GM12874 (cell line): ENCODE data around the gene THAP4.

Source experiments
- TF ChIP-seq, protein P1 (sequence below): IDR thresholded peaks from 2 replicates; pipeline ENCODE4 v1.5.1; 2011; ENCODE audit warnings: low read depth, mild to moderate bottlenecking, control low read depth, low read length, moderate library complexity; ENCODE audit not compliant: insufficient read depth

Gene THAP4

GRCh38 chr2:241545523-241546473 is 91.2 kb downstream of the THAP4 start:
- TF ChIP-seq, protein P1, sequence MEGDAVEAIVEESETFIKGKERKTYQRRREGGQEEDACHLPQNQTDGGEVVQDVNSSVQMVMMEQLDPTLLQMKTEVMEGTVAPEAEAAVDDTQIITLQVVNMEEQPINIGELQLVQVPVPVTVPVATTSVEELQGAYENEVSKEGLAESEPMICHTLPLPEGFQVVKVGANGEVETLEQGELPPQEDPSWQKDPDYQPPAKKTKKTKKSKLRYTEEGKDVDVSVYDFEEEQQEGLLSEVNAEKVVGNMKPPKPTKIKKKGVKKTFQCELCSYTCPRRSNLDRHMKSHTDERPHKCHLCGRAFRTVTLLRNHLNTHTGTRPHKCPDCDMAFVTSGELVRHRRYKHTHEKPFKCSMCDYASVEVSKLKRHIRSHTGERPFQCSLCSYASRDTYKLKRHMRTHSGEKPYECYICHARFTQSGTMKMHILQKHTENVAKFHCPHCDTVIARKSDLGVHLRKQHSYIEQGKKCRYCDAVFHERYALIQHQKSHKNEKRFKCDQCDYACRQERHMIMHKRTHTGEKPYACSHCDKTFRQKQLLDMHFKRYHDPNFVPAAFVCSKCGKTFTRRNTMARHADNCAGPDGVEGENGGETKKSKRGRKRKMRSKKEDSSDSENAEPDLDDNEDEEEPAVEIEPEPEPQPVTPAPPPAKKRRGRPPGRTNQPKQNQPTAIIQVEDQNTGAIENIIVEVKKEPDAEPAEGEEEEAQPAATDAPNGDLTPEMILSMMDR = no peak

DNA sequence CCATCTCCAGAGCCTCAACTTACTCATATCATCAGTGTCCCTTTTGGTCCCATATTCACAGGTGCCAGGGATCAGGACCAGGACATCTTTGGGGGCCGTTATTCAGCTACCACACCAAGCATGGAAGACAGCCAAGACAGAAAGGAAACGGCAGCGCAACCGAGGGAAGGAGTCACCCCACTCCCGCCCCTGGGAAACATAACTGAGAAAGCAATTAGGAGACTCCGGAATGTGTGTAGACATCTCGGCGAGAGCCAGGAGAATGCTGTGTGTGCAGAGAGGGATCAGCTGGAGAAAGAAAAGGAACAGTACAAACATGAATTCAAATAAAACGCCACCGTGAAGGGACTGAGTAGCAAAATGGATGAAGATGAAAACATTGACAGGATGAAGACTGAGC is 91.9 kb downstream of the THAP4 start:
- TF ChIP-seq, protein P1 = no peak

- TF ChIP-seq, protein P1 = no peak
Observed at GRCh38 chr2:241542278-241542605, 94.7 kb downstream of the THAP4 start.

GRCh38 chr2:241541564-241542277 is 95.2 kb downstream of the THAP4 start:
- TF ChIP-seq, protein P1 = no peak

DNA sequence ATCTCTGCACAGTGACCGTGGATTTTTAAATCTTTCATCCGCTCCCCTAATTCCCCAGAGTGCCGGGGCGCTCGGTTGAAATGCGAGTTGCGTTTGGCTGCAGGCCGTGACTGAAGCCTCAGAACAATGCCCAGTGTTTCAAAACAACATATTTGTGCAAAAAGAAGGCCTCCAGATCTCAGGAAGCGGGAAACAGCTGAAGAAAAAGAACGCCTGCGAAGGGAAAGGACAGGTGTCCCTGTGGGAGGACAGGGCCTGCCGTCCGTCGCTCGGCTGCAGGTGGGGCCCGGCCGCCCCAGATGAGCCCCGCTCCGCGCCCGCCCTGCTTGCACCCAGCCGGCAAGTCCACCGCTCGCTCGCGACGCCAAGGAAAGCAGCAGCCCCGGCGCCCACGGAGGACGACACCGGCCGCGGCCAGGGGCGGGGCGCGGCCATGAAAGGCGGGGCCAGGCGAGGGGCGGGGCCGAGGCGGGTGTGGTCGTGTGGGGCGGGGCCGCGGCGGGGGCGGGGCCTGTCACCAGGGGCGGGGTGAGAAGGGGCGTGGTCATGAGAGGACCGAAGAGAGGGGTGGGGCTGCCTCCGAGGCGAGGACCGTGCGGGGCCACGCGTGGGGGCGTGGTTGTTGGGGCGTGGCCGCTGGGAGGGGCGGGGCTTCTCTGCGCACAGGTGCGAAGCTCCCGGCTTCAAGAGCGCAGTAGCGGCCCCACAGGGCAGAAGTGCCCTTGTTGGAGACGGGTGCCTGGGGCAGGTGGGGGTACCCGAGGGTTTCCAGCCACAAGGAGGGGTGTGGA is 96.0 kb downstream of the THAP4 start:
- TF ChIP-seq, protein P1 = no peak

- TF ChIP-seq, protein P1 = no peak
Observed at GRCh38 chr2:241540401-241540770, 96.6 kb downstream of the THAP4 start.

GRCh38 chr2:241539616-241540374 is 97.2 kb downstream of the THAP4 start:
- TF ChIP-seq, protein P1 = no peak
